GM10847 (cell line): ENCODE results near the gene PPM1K.

Source experiments
- POLR2A ChIP-seq: IDR thresholded peaks from 2 replicates; pipeline ENCODE4 v1.6.1; 2011; ENCODE audit not compliant: insufficient read length; ENCODE audit errors: extremely low read depth

Gene PPM1K

DNA sequence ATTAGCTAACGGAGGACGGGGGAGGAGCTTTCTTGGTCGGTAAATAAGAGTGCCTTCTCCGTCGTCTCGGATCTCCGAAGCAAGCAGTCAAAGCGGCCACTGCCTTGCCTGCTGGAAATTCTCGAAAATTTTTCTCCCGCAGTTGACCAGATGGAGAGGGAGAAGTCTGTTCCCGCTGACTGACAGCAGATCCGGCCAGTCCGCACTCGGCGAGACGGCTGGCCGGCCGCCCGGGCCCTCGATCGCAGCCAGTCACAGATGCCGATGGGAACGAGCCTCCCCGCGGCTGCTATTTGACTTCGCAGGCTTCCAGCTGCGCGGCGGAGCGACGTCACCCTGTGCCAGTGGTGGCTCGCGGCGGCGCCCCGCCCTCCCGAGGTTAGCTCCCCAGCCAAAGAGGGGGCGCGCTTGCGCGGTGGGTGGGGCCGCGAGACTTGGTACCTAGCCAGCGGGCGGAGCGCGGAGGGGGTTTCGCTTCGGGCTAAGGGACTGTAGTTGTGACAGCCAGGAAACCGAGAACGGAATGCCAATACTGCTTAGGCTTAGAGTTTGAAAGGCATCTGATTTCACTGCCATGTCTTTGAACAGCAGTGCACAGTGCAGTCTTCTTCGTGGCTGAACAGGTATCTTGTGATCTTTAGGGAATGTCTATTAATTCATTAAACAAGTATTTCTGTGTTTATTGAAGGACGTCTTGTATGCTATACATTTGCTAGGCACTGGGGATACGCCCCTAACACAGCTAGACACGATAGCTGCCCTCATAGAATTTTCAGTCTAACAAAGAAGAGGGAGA lies at the start of gene PPM1K:
Gene PPM1K, minus strand, starts transcription at position 123 of the 796 bp plus-strand sequence. CDS start 5,978 bp downstream, outside the sequence.
- peak; percentile 43 for TF ChIP-seq POLR2A

DNA sequence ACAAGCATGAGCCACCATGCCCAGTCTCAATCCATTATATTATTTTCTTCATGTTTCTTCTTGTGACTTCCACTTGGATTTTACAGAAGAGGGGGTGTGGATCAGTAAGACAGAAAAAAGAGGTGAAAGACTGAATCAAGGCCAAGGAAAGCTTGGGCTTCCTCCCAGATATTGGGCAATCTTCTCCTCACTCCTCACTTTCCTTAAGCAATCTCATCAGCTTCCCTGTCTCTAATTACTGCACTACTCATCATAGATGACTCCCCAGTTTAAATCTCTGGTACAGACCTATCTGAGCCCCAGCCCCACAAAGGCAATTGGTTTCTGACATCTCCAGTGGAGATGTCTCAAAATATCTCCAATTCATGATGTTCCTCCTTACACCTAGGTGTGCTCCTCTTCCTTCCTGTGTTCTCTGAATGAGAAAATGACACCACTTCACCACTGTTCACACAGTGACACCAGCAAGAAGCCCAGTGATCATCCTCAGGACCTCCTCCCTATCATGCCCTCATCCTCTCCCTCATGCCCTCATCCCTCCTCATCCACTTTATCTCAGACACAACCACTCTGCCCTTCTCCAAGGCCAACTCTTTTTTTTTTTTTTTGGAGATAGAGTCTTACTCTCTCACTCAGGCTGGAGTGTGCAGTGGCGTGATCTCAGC lies 49.5 kb upstream of the PPM1K start:
- no peak for TF ChIP-seq POLR2A

DNA sequence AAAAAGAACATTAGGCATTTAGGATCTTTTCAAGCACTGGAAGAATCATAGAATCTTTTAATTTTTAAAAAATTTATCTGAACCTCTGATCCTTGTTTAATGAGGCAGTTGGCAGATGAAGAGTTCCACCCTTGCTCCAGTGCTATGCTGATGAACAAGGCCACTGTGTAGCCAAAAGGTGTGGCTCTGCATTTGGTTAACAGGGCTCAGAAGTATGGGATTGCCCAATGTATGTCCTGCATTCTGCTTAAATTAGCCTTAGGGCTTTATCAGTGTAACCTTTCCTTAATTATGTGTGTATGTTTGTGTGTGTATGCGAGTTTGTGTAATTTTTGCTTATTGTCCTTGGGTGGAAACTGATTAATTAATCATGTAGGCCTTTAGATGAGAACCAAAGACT lies 43.3 kb upstream of the PPM1K start:
- TF ChIP-seq POLR2A: no peak

DNA sequence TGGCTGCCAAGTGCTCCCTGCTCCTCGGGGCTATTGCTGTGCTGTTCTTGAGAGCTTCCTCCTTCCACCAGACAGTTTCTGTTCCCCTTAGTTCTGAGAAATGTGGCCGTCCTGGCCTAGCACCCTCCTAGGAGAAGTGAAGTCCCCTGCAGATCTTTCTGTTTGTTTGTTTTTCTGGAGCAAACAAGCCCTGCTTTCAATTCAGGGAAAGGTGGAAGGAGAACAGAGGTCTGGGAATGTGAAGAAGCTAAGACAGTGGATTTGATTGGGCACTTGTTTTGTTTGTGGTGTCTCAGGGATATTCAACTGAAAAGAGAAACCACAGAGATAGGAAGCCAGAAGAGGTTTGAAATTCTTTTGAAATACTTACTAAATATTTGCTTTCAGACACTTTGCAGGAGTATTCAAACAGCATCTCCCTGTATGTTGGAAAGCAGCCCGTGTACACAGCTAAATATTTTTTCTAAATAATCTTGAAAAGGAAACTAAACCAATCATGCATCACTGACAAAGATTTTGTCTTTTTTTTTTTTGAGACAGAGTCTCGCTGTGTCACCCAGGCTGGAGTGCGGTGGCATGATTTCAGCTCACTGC lies 36.5 kb upstream of the PPM1K start:
- TF ChIP-seq POLR2A: no peak

DNA sequence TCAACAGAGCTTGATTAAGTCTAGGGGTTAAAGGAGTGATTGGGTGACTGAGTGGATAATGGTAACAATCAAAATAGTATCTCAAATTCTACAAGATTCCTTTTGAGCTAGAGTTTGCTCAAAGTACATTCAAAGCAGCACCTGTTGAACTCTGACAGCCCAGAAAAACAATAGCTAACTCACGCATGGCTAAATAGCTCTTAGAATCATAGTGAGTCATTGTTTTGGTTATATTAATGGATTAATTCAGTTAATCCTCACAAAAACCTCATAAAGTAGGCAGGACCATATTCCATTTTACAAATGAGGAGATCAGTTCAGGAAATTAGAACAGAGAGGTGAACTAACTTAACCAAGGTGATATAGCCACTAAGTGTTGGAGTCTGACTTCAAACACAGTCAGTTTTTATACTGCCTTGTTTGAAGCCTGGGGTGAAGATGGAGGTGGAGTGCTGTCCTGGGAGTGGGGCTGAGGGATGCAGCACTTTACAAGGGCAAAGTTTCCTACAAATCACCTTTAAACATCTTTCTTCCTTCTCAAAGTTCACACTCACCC lies 35.9 kb upstream of the PPM1K start:
- TF ChIP-seq POLR2A: no peak

DNA sequence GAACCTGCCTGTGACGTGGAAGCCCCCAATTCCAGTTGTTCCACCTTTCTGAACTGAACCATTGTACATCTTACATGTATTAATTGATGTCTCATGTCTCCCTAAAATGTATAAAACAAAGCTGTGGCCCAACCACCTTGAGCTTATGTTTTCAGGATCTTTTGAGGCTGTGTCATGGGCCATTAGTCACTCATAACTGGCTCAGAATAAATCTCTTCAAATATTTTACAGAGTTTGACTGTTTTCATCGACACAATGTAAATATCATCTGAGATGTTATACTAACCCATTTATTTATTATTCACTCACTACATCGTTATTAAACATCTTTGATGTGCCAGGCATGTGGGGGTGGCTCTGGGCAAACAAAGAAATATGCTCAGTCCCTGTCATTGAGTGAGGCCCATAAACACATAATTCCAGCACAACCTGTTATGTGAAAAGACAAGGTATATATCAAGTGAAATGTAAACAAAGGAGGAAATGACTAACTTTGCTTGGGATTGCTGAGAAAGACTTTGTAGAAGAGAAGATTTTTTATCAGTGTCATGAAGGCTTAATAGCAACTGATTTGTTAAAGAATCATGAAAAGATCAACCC lies 34.5 kb upstream of the PPM1K start:
- no peak for TF ChIP-seq POLR2A

DNA sequence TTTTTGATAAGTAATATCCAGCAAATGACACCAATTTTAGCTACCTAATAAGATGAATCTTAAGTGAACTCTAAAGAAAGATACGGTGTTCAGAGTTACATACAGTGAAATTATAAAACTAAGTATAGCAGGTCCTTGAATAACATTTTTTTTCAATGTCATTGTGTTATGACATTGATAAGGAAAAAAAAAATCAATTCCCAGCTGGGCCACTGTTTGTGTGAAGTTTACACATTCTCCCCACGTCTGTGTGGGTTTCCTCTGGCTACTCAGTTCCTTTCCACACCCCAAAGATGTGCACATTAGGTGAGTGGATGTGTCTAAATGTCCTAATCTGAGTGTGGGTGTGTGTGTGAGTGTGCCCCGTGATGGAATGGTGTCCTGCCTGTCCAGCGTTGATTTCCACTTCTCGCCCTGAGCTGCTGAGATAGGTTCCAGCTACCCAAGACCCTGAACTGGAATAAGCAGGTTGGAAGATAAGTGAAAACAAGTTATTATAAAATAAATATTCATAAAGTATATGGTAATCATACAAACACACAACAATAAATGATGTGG lies 31.2 kb upstream of the PPM1K start:
- no peak for TF ChIP-seq POLR2A

DNA sequence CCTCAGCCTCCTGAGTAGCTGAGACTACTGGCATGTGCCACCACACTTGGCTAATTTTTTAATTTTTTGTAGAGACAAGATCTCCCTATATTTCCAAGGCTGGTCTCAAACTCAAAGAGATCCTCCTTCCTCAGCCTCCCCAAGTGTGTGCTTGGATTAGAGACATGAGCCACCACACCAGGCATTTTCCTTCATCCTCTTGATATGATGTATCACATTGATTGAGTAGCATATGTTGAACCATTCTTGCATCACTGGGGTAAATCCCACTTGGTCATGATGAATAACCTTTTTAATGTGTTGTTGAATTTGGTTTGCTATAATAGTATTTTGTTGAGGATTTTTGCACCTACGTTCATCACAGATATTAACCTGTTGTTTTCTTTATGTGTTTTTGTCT lies 24.2 kb upstream of the PPM1K start:
- TF ChIP-seq POLR2A: no peak

DNA sequence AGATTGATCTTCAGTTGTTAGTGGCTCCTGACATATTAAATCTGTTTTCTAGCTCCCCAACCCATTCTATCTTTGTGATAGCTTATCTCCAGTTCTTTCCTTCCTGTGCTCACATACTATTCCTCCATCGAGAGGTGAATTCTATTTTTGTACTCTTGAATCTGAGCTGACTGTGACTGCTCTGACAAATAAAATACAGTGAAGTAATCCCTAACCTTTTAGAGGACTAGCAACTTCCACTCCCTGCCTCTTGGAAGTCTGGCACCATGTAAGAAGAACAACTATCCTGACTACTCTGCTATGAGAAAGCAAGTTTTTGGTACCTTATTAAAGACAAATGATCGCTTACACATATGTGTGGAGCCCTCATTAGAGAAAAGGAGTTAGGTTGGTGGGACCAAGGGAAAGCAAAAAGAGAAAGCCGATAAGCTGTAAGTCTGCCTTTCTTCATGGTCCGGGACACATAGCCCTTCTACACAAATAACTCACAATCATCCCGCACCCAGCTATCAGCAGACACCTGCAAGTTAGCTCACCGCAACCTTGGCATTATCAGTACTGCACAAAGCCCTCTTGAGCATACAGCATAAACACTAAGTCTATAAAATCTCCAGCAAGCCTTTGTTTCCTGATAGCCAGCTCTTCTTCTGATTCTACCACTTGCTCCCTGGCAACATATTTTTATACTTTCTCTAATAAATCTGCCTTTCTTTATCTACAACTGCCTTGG lies 13.5 kb upstream of the PPM1K start:
- TF ChIP-seq POLR2A: no peak

DNA sequence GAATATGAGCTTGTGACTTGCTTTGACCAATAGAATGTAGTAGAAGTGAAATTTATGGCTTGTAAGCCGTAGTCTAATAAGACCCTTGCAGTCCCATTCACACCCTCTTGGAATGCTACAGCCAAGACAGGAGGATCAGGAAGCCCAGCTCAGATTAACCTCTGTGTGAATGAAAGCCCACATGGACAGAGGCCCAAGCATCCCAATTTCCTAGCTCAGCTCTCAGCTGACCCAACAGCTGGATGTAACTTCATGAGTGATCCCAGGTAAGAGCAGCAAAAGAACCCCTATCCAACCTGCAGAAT lies 12.8 kb upstream of the PPM1K start:
- no peak for TF ChIP-seq POLR2A

DNA sequence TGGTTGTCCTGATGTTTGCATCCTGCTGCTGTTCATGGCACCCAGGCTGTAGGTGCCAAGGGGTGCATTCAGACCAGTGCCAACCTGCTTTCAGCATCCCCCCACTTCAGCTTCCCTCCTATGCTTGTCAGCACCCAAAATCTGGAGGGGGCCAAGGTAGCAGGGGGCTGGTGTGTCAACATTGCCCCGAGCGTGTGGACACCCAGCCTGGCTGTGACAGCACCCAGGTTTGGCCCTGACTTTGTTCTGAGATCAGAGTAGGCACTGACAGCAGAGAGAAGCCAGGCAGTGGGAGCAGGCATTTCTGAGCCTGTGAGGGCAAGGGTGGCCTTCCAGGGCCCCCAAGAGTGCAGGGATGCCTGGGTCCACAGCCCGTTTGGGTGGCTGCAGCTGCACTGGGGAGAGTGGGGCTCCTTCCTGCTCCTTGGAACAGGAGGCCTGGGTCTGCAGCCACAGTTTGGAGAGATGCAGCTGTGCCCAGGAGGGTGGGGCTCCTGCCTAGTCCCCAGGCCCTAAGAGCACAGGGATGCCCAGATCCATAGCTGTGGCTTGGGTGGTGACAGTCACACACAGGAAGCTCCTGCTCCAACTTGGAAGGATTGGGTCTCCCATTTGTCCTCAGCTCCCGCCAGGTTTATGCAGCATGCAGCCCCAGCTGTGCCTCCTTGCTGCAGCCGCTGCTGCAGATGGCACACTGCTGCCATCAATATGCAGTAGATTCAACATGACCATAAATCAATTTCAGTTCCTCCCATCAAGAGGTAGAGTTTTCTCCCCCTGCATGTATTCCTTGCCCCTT lies 12.3 kb upstream of the PPM1K start:
- TF ChIP-seq POLR2A: no peak

DNA sequence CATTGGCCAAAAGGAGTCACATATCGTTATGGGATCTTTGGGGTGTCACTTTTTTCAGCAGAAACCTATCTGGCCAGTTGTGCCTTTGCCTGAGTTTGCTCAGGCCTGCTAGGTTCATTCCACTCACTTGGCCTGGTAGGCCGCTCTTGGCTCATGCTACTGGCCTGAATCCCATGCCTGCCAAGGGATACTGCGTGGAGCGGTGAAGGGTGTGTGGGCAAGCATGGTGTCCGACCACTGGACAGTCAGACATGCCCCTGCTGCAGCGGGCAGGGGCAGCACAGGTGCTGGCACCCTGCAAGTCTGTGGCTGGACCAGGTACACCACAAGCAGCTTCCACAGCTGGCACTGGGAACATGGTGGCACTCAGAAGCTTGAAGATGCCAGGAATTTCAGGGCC lies 11.3 kb upstream of the PPM1K start:
- no peak for TF ChIP-seq POLR2A

DNA sequence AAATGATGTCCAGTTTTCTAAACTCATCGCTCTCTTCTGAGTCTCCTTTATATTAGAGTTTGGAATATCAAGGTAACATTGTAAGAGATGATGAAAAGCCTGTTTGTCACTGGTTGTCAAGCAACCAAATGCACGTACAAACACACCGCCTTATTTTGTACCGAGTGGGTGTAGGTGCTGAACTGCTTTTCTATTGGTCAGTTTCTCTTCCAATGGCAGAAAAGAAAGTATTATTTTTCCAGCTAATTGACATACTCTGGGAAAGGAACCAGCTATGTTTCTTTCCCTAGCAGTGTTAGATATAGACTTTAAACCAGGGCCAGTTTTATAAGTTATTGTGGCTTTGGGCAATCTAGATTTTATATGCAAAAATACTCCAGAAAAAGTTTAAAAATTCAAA lies 6.6 kb upstream of the PPM1K start:
- no peak for TF ChIP-seq POLR2A

DNA sequence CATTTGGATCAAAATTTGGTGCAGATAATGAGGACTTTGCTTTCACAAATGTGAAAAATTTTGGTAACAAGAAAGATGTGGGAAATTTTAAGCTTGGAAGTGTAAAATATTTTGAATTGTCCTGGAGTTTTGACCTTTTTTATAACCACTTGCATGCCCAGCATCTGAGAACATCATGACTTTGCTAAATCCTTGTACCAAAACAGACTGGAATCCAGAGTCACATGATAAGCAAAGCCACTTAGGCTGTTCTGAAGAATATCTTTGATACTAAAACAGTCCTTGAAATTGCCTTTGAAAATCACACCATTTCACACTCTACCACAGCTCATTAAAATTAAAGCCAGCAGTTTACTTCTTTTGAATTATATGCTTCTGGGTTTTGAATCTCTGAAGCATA lies 2.5 kb upstream of the PPM1K start:
- TF ChIP-seq POLR2A: no peak

DNA sequence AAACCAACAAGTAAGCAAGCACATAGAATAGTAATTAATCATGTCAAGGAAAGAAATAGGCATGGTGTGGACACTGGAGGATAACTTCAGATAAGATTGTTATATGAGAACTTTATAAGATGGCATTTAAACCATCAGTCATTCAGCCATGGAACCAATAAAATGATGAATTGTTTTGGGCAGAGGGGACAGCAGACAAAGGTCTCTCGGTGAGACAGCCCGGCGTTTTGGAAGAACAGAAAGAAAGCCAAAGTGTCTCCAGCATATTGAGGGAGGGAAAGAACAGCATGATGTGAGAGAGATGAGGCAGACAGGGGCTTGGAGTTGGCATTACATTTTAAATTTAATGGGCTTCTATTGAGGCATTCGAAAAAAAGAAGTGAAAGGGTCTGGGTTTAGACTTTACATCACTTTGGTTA lies 883 bp upstream of the PPM1K start:
- no peak for TF ChIP-seq POLR2A
